WTC11 (cell line): Measurements from ENCODE around the gene COMMD6. TPM values are rescaled to one million over a fixed set of nuclear protein-coding genes. Genes with fewer than 3 reads are reported as not detected.

Source experiments
- ATAC-seq: fragments of 200-7000 bp; cut with Tn5 transposase; 2 replicates; pipeline ENCODE4 v1.10.0; 2021; ENCODE audit warnings: mild to moderate bottlenecking, moderate library complexity
- Bru-seq: library from RNA; stranded (reverse); fragments of 400-500 nt; gene quantifications from one replicate; lab custom pipeline; 2021; lab: Mats Ljungman, UMichigan
- CTCF ChIA-PET: fragments of 300-600 bp; sonication (Branson Sonifier 250); formaldehyde crosslinking; loops from one replicate; lab custom pipeline; 2021; ENCODE audit warnings: antibody characterized with exemption; lab: Charles Lee
- POLR2A ChIA-PET: fragments of 350-600 bp; sonication (Branson Sonifier 250); formaldehyde crosslinking; loops from one replicate; lab custom pipeline; 2021; ENCODE audit warnings: antibody characterized with exemption; lab: Charles Lee
- DNase-seq: peaks from one replicate; pipeline ENCODE4 v3.0.0; 2021; ENCODE audit warnings: low spot score
- H3K27ac Mint-ChIP-seq: 2 replicates; pipeline ENCODE4 v1.8.0; 2021; ENCODE audit warnings: mixed read lengths
- H3K27me3 Mint-ChIP-seq: 2 replicates; pipeline ENCODE4 v1.8.0; 2021; ENCODE audit warnings: low read depth, mild to moderate bottlenecking, moderate library complexity, mixed read lengths
- H3K36me3 Mint-ChIP-seq: 2 replicates; pipeline ENCODE4 v1.8.0; 2021; ENCODE audit warnings: mixed read lengths
- H3K4me1 Mint-ChIP-seq: 2 replicates; pipeline ENCODE4 v1.8.0; 2022; ENCODE audit warnings: mixed read lengths
- H3K4me3 Mint-ChIP-seq: 2 replicates; pipeline ENCODE4 v1.8.0; 2021; ENCODE audit warnings: mild to moderate bottlenecking, moderate library complexity, mixed read lengths
- H3K9me3 Mint-ChIP-seq: 2 replicates; pipeline ENCODE4 v1.8.0; 2021; ENCODE audit warnings: mixed read lengths
- CBFB ChIP-seq: sonication (generic); formaldehyde crosslinking; IDR thresholded peaks from 2 replicates; pipeline ENCODE4 v1.8.1; 2022; ENCODE audit warnings: mild to moderate bottlenecking, low read depth, missing genetic modification reagents
- CDX4 ChIP-seq: fragments of 250-450 bp; sonication (Bioruptor Pico); IDR thresholded peaks from 2 replicates; pipeline ENCODE4 v1.9.0; 2021; ENCODE audit warnings: moderate library complexity, mild to moderate bottlenecking, inconsistent platforms, borderline replicate concordance
- CTCF ChIP-seq: fragments of 200-600 bp; IDR thresholded peaks from 2 replicates; pipeline ENCODE4 v1.8.0; 2022; ENCODE audit warnings: antibody characterized with exemption
- E2F1 ChIP-seq: sonication (generic); formaldehyde crosslinking; IDR thresholded peaks from 2 replicates; pipeline ENCODE4 v1.8.0; 2022; ENCODE audit warnings: mild to moderate bottlenecking, missing genetic modification reagents
- EMX1 ChIP-seq: fragments of 250-450 bp; sonication (Bioruptor Pico); IDR thresholded peaks from 2 replicates; pipeline ENCODE4 v1.8.0; 2021; ENCODE audit warnings: mild to moderate bottlenecking
- FOXK1 ChIP-seq: sonication (generic); formaldehyde crosslinking; IDR thresholded peaks from 2 replicates; pipeline ENCODE4 v1.8.0; 2022; ENCODE audit warnings: mild to moderate bottlenecking, moderate library complexity, missing genetic modification reagents
- FOXP4 ChIP-seq: sonication (generic); formaldehyde crosslinking; IDR thresholded peaks from 2 replicates; pipeline ENCODE4 v1.8.0; 2022; ENCODE audit warnings: mild to moderate bottlenecking, missing genetic modification reagents
- GTF2I ChIP-seq: fragments of 250-450 bp; sonication (Bioruptor Pico); conservative IDR thresholded peaks from 2 replicates; pipeline ENCODE4 v1.4.0; 2021; ENCODE audit warnings: mild to moderate bottlenecking
- MYBL2 ChIP-seq: sonication (generic); formaldehyde crosslinking; IDR thresholded peaks from 2 replicates; pipeline ENCODE4 v1.8.1; 2023; ENCODE audit warnings: mild to moderate bottlenecking, moderate library complexity, missing genetic modification reagents
- NFATC4 ChIP-seq: fragments of 250-450 bp; sonication (Bioruptor Pico); IDR thresholded peaks from 2 replicates; pipeline ENCODE4 v1.9.0; 2021; ENCODE audit warnings: mild to moderate bottlenecking
- NFE2L1 ChIP-seq: sonication (generic); formaldehyde crosslinking; IDR thresholded peaks from 2 replicates; pipeline ENCODE4 v1.8.1; 2023; ENCODE audit warnings: missing genetic modification reagents
- NFYB ChIP-seq: sonication (generic); formaldehyde crosslinking; conservative IDR thresholded peaks from 2 replicates; pipeline ENCODE4 v1.8.0; 2022; ENCODE audit warnings: low read depth, missing genetic modification reagents
- PRRX2 ChIP-seq: fragments of 250-450 bp; sonication (Bioruptor Pico); IDR thresholded peaks from 2 replicates; pipeline ENCODE4 v1.8.0; 2021; ENCODE audit warnings: mild to moderate bottlenecking
- SMAD3 ChIP-seq: sonication (generic); formaldehyde crosslinking; IDR thresholded peaks from 2 replicates; pipeline ENCODE4 v1.8.0; 2022; ENCODE audit warnings: missing genetic modification reagents, mild to moderate bottlenecking, borderline replicate concordance
- SP1 ChIP-seq: sonication (generic); formaldehyde crosslinking; conservative IDR thresholded peaks from 2 replicates; pipeline ENCODE4 v1.8.1; 2022; ENCODE audit warnings: missing genetic modification reagents
- TEAD1 ChIP-seq: sonication (generic); formaldehyde crosslinking; IDR thresholded peaks from 2 replicates; pipeline ENCODE4 v1.8.0; 2022; ENCODE audit warnings: mild to moderate bottlenecking, missing genetic modification reagents
- ZNF138 ChIP-seq: sonication (generic); formaldehyde crosslinking; conservative IDR thresholded peaks from 2 replicates; pipeline ENCODE4 v1.8.1; 2022; ENCODE audit warnings: mild to moderate bottlenecking, moderate library complexity, missing genetic modification reagents
- ZNF219 ChIP-seq: sonication (generic); formaldehyde crosslinking; IDR thresholded peaks from 2 replicates; pipeline ENCODE4 v1.8.0; 2023; ENCODE audit warnings: missing genetic modification reagents, mild to moderate bottlenecking, borderline replicate concordance
- ZNF263 ChIP-seq: sonication (generic); formaldehyde crosslinking; IDR thresholded peaks from 2 replicates; pipeline ENCODE4 v1.8.1; 2022; ENCODE audit warnings: low read depth, mild to moderate bottlenecking, moderate library complexity, missing genetic modification reagents
- ZNF281 ChIP-seq: sonication (generic); formaldehyde crosslinking; IDR thresholded peaks from 2 replicates; pipeline ENCODE4 v1.8.0; 2023; ENCODE audit warnings: mild to moderate bottlenecking, missing genetic modification reagents
- ZNF532 ChIP-seq: fragments of 250-450 bp; sonication (Bioruptor Pico); IDR thresholded peaks from 2 replicates; pipeline ENCODE4 v1.9.0; 2021; ENCODE audit warnings: mild to moderate bottlenecking, borderline replicate concordance
- ZNF671 ChIP-seq: fragments of 250-450 bp; sonication (Bioruptor Pico); IDR thresholded peaks from 2 replicates; pipeline ENCODE4 v1.8.0; 2021; ENCODE audit warnings: mild to moderate bottlenecking
- long read RNA-seq, 3 experiments: library from RNA in 1 of 3; library from capped mRNA in 1 of 3; library from polyadenylated mRNA in 1 of 3; unstranded in 2 of 3; stranded (forward) in 1 of 3; transcript quantifications; one replicate each; pipeline ENCODE4 v2.0.0, GENCODE V29; 2021
- total RNA-seq: library from RNA; stranded (reverse); gene quantifications from 3 replicates; pipeline ENCODE4 v1.2.3, GENCODE V29; 2021

COMMD6 gene
- total RNA-seq (94.6 to 136 TPM (median 124 TPM) in 3 replicates), Bru-seq, nascent RNA (percentile 94 among the genes with signal in this experiment)
- long read RNA-seq, experiment 1, partial matches to known transcripts = 6 of 10 reads
- long read RNA-seq, experiment 1, other reads (novel, unspliced or antisense) = 2 of 10 reads
- long read RNA-seq, experiment 2, partial matches to known transcripts = 91 of 128 reads
- long read RNA-seq, experiment 2, other reads (novel, unspliced or antisense) = 35 of 128 reads
- long read RNA-seq, experiment 3, partial matches to known transcripts = 0 of 1 reads
- long read RNA-seq, experiment 3, other reads (novel, unspliced or antisense) = 1 of 1 reads

GRCh38 chr13:75537401-75538365 is at the start of gene COMMD6:
TSS of gene COMMD6 (minus strand) at chr13:75537841. CDS start at chr13:75537805, 36 bp downstream.
- POLR2A ChIA-PET = interaction anchor here (0.6 to 0.9 kb wide), 2 partner anchors 19 to 146 kb away, joined by 3 to 8 read pairs; no protein-coding TSS in a partner anchor
- H3K27ac Mint-ChIP-seq = peak within 1 kb of the TSS; percentile 63
- ATAC-seq (peak; percentile 96), DNase-seq (peak; percentile 92)
- peak within 1 kb of the TSS; percentile 91 for H3K4me3 Mint-ChIP-seq
- CTCF ChIA-PET = interaction anchor here (0.6 to 1.8 kb wide), 3 partner anchors 10 to 106 kb away, joined by 3 to 8 read pairs (median 3); partner anchors contain the start of gene TBC1D4
- peaks cover 6% of the 10 kb centered on the region for H3K9me3 Mint-ChIP-seq
- peaks cover 21% of the 10 kb centered on the region for H3K4me1 Mint-ChIP-seq
- H3K27me3 Mint-ChIP-seq = no peaks in the 10 kb centered on the region
- H3K36me3 Mint-ChIP-seq = peaks cover 31% of the 10 kb centered on the region
- TF ChIP-seq ZNF532 (CRISPR knock-in tag) (no peak), FOXK1 (peak; percentile 71; the same call in 1 of the 2 replicates), GTF2I (no peak), ZNF138 (CRISPR knock-in tag) (no peak), SP1 (CRISPR knock-in tag) (peak; percentile 76), ZNF671 (CRISPR knock-in tag) (no peak), ZNF263 (no peak), NFATC4 (no peak), TEAD1 (CRISPR knock-in tag) (peak; percentile 73), E2F1 (0 out of 2 replicates have a peak, but pooled peaks have one; percentile 53), NFE2L1 (CRISPR knock-in tag) (peak; percentile 68; the same call in 1 of the 2 replicates), MYBL2 (CRISPR knock-in tag) (peak; percentile 47; the same call in 1 of the 2 replicates), CTCF (peak; percentile 27; the same call in 1 of the 2 replicates), SMAD3 (CRISPR knock-in tag) (peak; percentile 76), FOXP4 (CRISPR knock-in tag) (0 out of 2 replicates have a peak, but pooled peaks have one; percentile 25), ZNF219 (no peak), CDX4 (CRISPR knock-in tag) (no peak), ZNF281 (CRISPR knock-in tag) (0 out of 2 replicates have a peak, but pooled peaks have one; percentile 27), PRRX2 (CRISPR knock-in tag) (no peak), NFYB (CRISPR knock-in tag) (no peak), EMX1 (CRISPR knock-in tag) (no peak), CBFB (CRISPR knock-in tag) (peak; percentile 72; the same call in 1 of the 2 replicates)
